T47D (cell line): ENCODE data around the gene PRKD1.

Experiments used
- DNase-seq, 2 experiments: peaks; one replicate each; pipeline versions ENCODE4 v3.0.0 to v3.0.0-alpha.2; 2011 to 2012; ENCODE audit warnings: low read depth in 1 of 2, low spot score in 1 of 2
- JUND ChIP-seq: IDR thresholded peaks from 2 replicates; pipeline ENCODE4 v1.6.1; 2012; ENCODE audit warnings: low read depth
- in situ Hi-C: cut with HindIII; loops from 2 replicates; pipeline ENCODE4 v1.10.0; 2016; ENCODE audit warnings: low sequenced_read_pairs, low pct_unique_long_range_greater_than_20kb

Gene PRKD1

DNA sequence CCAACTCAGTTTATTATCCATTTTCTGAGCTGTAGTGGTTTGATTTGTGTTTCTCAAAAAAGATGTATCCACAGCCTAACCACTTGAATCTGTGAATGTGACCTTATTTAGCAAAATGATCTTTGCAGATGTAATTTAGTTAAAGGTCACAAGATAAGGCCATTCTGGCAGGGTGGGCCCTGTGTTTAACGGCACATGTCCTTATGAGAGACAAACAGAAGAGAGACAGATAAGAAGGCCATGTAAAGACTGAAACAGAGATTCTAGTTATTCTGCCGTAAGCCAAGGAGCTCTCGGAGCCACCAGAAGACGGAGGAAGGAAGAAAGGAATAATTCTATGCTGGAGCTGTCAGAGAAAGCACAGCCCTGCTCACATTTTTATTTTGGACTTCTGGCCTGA is 374.2 kb downstream of the PRKD1 start:
- DNase-seq = no peak
- TF ChIP-seq JUND = no peak
- in situ Hi-C loops = no loop called here

GRCh38 chr14:29548948-29549370 is 378.7 kb downstream of the PRKD1 start:
- TF ChIP-seq JUND = no peak
- in situ Hi-C loops = no loop called here
- DNase-seq = peak; percentile 37 to 81

- DNase-seq = no peak
- no peak for TF ChIP-seq JUND
- in situ Hi-C loops = no loop called here
Measured at GRCh38 chr14:29545714-29546113, 381.9 kb downstream of the PRKD1 start.

DNA sequence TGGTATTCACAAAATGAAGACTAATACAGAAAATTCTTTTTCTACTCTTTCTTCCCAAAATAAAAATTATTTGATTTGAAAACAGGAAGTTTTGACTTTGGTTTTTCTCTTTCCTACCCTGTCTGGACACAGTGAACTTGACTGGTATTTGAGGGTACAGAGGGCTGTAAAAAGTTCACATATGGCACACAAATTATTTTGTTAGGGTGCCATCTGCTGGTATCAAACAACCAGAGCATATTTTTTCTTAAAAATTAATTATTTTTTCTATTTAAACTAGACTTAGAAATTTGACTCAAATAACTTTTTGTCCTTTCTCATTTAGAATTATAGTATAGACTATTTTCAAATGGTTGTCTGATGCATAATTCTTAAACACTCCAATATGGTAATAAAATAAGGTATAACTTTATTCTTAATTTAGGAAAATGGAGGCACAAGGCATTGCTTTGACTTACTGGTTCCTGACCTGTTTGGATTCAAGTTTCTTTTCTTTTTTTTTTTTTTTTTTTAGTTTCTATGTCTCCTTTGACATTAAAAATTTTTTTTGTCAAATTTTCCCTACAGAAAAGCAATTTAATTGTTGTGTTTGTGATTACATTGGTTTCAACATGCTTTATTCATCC is 390.6 kb downstream of the PRKD1 start:
- DNase-seq = peak in 1 of 2 experiments; percentile 35
- no peak for TF ChIP-seq JUND
- in situ Hi-C loops = no loop called here

GRCh38 chr14:29529418-29529817 is 398.2 kb downstream of the PRKD1 start:
- TF ChIP-seq JUND = no peak
- in situ Hi-C loops = no loop called here
- no peak for DNase-seq

- no peak for DNase-seq
- TF ChIP-seq JUND = no peak
- in situ Hi-C loops = no loop called here
Measured at GRCh38 chr14:29528889-29529288, 398.8 kb downstream of the PRKD1 start.

DNA sequence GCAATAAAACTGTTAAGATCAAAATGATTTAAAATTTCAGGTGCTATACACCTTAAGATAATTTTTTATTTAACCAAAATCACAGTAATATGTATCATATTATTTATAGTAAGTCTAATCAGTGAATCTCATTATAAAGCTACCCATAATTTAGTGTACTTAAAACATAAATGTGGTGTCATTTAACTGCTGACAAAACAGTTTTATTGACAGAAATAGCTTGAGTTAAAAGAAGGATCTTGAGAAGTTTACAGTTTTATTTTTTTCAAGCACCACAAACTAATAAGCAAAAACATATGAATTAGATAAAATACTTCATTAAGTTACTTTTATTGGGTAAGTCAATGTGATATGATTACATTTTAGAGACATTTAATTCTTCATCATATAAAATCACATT is 400.4 kb downstream of the PRKD1 start:
- DNase-seq = no peak
- in situ Hi-C loops = no loop called here
- no peak for TF ChIP-seq JUND
